Neuronal stem cell (in vitro differentiated cells): ENCODE results near the gene PSMA6.
"Not testable (repeated sequence)": the region's sequence is repeated elsewhere in the genome, so short reads cannot be mapped to it uniquely, and the experiment has no call there.

ENCODE experiments used
- DNase-seq: peaks from one replicate; pipeline ENCODE4 v3.0.0-alpha.2; 2013; ENCODE audit warnings: low spot score
- H2AFZ ChIP-seq: one replicate; pipeline ENCODE4 v1.6.1; 2013; ENCODE audit warnings: mild to moderate bottlenecking, low read length, inconsistent platforms
- H2AK5ac ChIP-seq: 2 replicates; pipeline ENCODE4 v1.6.1; 2013; ENCODE audit warnings: low read depth, mild to moderate bottlenecking, inconsistent platforms, low read length, moderate library complexity, mixed read lengths
- H2BK120ac ChIP-seq: 2 replicates; pipeline ENCODE4 v1.6.1; 2013; ENCODE audit warnings: low read depth, mild to moderate bottlenecking, inconsistent platforms, low read length, moderate library complexity, mixed read lengths
- H2BK12ac ChIP-seq: one replicate; pipeline ENCODE4 v1.6.1; 2013; ENCODE audit warnings: low read length, inconsistent platforms
- H2BK15ac ChIP-seq: 2 replicates; pipeline ENCODE4 v1.6.1; 2013; ENCODE audit warnings: mild to moderate bottlenecking, low read length, inconsistent platforms, mixed read lengths
- H2BK5ac ChIP-seq: one replicate; pipeline ENCODE4 v1.6.1; 2013; ENCODE audit warnings: inconsistent platforms, mild to moderate bottlenecking, low read length, moderate library complexity
- H3K14ac ChIP-seq: one replicate; pipeline ENCODE4 v1.6.1; 2013; ENCODE audit warnings: low read length, inconsistent platforms
- H3K18ac ChIP-seq: 2 replicates; pipeline ENCODE4 v1.6.1; 2013; ENCODE audit warnings: low read length, inconsistent platforms
- H3K23ac ChIP-seq: 2 replicates; pipeline ENCODE4 v1.6.1; 2013; ENCODE audit warnings: low read depth, mild to moderate bottlenecking, mixed read lengths, low read length, inconsistent platforms; ENCODE audit not compliant: poor library complexity
- H3K27ac ChIP-seq: replicated peaks from 3 replicates; pipeline ENCODE4 v1.5.1; 2013; ENCODE audit warnings: low read length, inconsistent platforms
- H3K27me3 ChIP-seq, 3 experiments: 2 replicates each; pipeline ENCODE4 v1.6.1; 2013; ENCODE audit warnings: low read length in 3 of 3, mild to moderate bottlenecking in 2 of 3, inconsistent platforms in 1 of 3, low read depth in 1 of 3, mixed read lengths in 1 of 3, moderate library complexity in 1 of 3; ENCODE audit not compliant: control insufficient read depth in 3 of 3, insufficient read depth in 3 of 3
- H3K36me3 ChIP-seq, 2 donors: replicated peaks in 1 of 2; 2 replicates each; pipeline ENCODE4 v1.6.1; 2013; ENCODE audit warnings: low read length in 2 of 2; ENCODE audit not compliant: control insufficient read depth in 2 of 2, insufficient read depth in 2 of 2
- H3K4ac ChIP-seq: 2 replicates; pipeline ENCODE4 v1.6.1; 2013; ENCODE audit warnings: inconsistent platforms, mild to moderate bottlenecking, low read length, moderate library complexity
- H3K4me1 ChIP-seq, 2 donors: 1 replicate in 1 of 2; 2 replicates in 1 of 2; pipeline ENCODE4 v1.6.1; 2013; ENCODE audit warnings: low read length in 2 of 2, low read depth in 1 of 2; ENCODE audit not compliant: control insufficient read depth in 2 of 2, insufficient read depth in 1 of 2
- H3K4me2 ChIP-seq: one replicate; pipeline ENCODE4 v1.6.1; 2013; ENCODE audit warnings: mild to moderate bottlenecking, low read length, inconsistent platforms; ENCODE audit not compliant: insufficient read depth, poor library complexity, severe bottlenecking
- H3K4me3 ChIP-seq, 2 donors: 2 replicates each; pipeline ENCODE4 v1.5.1; 2013; ENCODE audit warnings: low read length in 2 of 2, mild to moderate bottlenecking in 2 of 2, inconsistent platforms in 1 of 2, moderate library complexity in 1 of 2
- H3K79me1 ChIP-seq: one replicate; pipeline ENCODE4 v1.6.1; 2013; ENCODE audit warnings: low read depth, mild to moderate bottlenecking, inconsistent platforms, low read length, moderate library complexity
- H3K9ac ChIP-seq: one replicate; pipeline ENCODE4 v1.6.1; 2013; ENCODE audit warnings: mild to moderate bottlenecking, low read depth, low read length, inconsistent platforms; ENCODE audit not compliant: poor library complexity
- H3K9me3 ChIP-seq, 2 donors: replicated peaks in 1 of 2; 2 replicates each; pipeline versions ENCODE3 to v1.6.1; 2013; ENCODE audit warnings: low read length in 2 of 2, mild to moderate bottlenecking in 2 of 2, inconsistent platforms in 1 of 2, low read depth in 1 of 2, mixed read lengths in 1 of 2, moderate library complexity in 1 of 2; ENCODE audit not compliant: control insufficient read depth in 2 of 2, insufficient read depth in 1 of 2
- H4K8ac ChIP-seq: one replicate; pipeline ENCODE4 v1.6.1; 2013; ENCODE audit warnings: low read depth, mild to moderate bottlenecking, inconsistent platforms, low read length, moderate library complexity
- H4K91ac ChIP-seq: one replicate; pipeline ENCODE4 v1.6.1; 2013; ENCODE audit warnings: low read length, low read depth, mild to moderate bottlenecking, inconsistent platforms; ENCODE audit not compliant: poor library complexity
- WGBS, 2 donors: extraction: QIAGEN DNeasy Blood & Tissue Kit; methylation state at CpG; one replicate each; pipeline ENCODE4 v1.1.7; 2013; ENCODE audit warnings: missing lambda C conversion rate in 2 of 2, mixed read lengths in 1 of 2; ENCODE audit not compliant: insufficient read length in 2 of 2, insufficient replicate concordance in 1 of 2; ENCODE audit errors: extremely low coverage in 2 of 2; 5-methylcytosine and 5-hydroxymethylcytosine counted together

PSMA6 gene

DNA sequence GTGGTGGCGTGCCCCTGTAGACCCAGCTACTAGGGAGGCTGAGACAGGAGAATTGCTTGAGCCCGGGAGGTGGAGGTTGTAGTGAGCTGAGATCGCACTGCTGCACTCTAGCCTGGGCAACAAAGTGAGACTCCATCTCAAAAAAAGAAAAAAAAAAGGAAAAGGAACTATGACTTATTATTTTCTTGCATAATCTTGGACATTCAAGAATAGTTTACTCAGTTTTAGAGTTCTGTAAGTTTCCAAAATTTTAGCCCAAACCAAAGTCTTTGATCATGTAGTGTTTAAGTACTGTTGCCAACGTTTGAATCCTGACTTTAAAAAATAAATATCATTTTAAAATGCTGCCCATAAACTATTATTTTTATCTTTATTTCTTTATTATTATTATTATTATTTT is 6.2 kb downstream of the PSMA6 start:
- H3K36me3 ChIP-seq: peaks cover 0 to 26% of the 10 kb centered on the region in 2 donors
- H3K27me3 ChIP-seq: no peaks in the 10 kb centered on the region
- no CpG with 5 or more reads among the region's 4 CpGs for WGBS, 2 donors
- H3K9me3 ChIP-seq: no peaks in the 10 kb centered on the region
- H2BK120ac ChIP-seq: no peak overlapping the region
- H3K14ac ChIP-seq: no peak overlapping the region
- no peak overlapping the region for H3K18ac ChIP-seq
- no peak overlapping the region for H2AFZ ChIP-seq
- no peak overlapping the region for H3K23ac ChIP-seq
- no peak overlapping the region for H3K27ac ChIP-seq
- H3K4me1 ChIP-seq: no peaks in the 10 kb centered on the region
- no peak overlapping the region for H2BK5ac ChIP-seq
- H3K4me3 ChIP-seq: no peak overlapping the region
- H4K8ac ChIP-seq: no peak overlapping the region
- no peak overlapping the region for H3K4me2 ChIP-seq
- H2BK12ac ChIP-seq: no peak overlapping the region
- no peak overlapping the region for H3K9ac ChIP-seq
- peaks cover 3% of the 10 kb centered on the region for H3K79me1 ChIP-seq
- no peak for DNase-seq
- no peak overlapping the region for H4K91ac ChIP-seq
- H3K4ac ChIP-seq: no peak overlapping the region
- no peak overlapping the region for H2BK15ac ChIP-seq
- no peak overlapping the region for H2AK5ac ChIP-seq

DNA sequence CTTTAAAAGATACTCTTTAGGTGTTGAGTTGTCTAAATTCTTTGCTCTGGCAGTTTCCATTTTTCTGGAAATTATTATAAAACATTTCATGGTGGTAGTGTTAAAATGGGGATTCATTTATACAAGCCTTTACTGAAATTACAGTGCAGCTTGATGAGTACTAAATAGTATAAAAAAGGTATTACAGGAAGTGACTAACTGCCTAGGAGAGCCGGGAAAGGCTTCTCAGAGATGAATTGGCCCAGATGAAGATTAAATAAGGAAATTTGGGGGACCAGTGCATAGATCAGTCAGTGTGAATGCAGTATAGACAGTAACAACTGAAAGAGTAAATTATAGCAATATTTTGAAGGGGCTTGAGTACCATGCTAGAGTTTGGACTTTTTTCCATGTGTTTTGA is 7.5 kb downstream of the PSMA6 start:
- H2AFZ ChIP-seq: no peak overlapping the region

DNA sequence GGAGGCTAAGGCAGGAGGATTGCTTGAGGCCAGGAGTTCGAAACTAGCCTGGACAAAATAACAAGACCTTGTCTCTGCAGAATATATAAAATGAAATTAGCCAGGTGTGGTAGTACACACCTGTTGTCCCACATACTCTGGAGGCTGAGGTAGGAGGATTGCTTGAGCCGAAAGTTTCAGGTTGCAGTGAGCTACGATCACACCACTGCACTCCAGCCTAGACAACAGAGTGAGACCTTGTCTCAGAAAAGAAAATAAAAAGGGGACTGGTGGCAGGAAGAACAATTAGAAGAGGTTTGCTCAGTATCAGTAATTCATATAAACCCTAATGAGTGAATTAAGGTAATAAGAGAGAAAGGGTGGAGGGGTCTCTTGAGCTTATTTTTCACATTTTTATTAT is 8.0 kb downstream of the PSMA6 start:
- H2BK5ac ChIP-seq: no peak overlapping the region
- no peak for DNase-seq
- no peak overlapping the region for H4K8ac ChIP-seq
- H3K9ac ChIP-seq: no peak overlapping the region
- no CpG with 5 or more reads among the region's 3 CpGs for WGBS, 2 donors
- no peak overlapping the region for H3K4ac ChIP-seq
- H3K23ac ChIP-seq: no peak overlapping the region
- no peaks in the 10 kb centered on the region for H3K9me3 ChIP-seq
- H2BK12ac ChIP-seq: no peak overlapping the region
- H3K36me3 ChIP-seq: peaks cover 0 to 15% of the 10 kb centered on the region in 2 donors
- no peak overlapping the region for H3K4me3 ChIP-seq
- no peaks in the 10 kb centered on the region for H3K4me1 ChIP-seq
- no peak overlapping the region for H3K14ac ChIP-seq
- no peak overlapping the region for H2AFZ ChIP-seq
- H3K79me1 ChIP-seq: peaks cover 6% of the 10 kb centered on the region
- H4K91ac ChIP-seq: no peak overlapping the region
- H3K18ac ChIP-seq: no peak overlapping the region
- H2BK15ac ChIP-seq: no peak overlapping the region
- no peak overlapping the region for H2AK5ac ChIP-seq
- H3K27me3 ChIP-seq: no peaks in the 10 kb centered on the region
- no peak overlapping the region for H2BK120ac ChIP-seq
- H3K4me2 ChIP-seq: no peak overlapping the region
- no peak overlapping the region for H3K27ac ChIP-seq

More for the DNA sequence above, 7.5 kb downstream of the PSMA6 start:
- no peaks in the 10 kb centered on the region for H3K4me1 ChIP-seq
- peaks cover 0 to 18% of the 10 kb centered on the region in 2 donors for H3K36me3 ChIP-seq
- H2AK5ac ChIP-seq: no peak overlapping the region
- H3K9ac ChIP-seq: no peak overlapping the region
- H3K23ac ChIP-seq: no peak overlapping the region
- no peaks in the 10 kb centered on the region for H3K27me3 ChIP-seq
- no peak overlapping the region for H3K4ac ChIP-seq
- no peak overlapping the region for H3K4me3 ChIP-seq
- H3K9me3 ChIP-seq: no peaks in the 10 kb centered on the region
- H2BK5ac ChIP-seq: no peak overlapping the region
- no peak overlapping the region for H3K14ac ChIP-seq
- no peak overlapping the region for H2BK15ac ChIP-seq
- no peak overlapping the region for H2BK12ac ChIP-seq
- no peak overlapping the region for H3K4me2 ChIP-seq
- no peak for DNase-seq
- no peak overlapping the region for H4K8ac ChIP-seq
- no peak overlapping the region for H2BK120ac ChIP-seq
- no peak overlapping the region for H4K91ac ChIP-seq
- no peak overlapping the region for H3K18ac ChIP-seq
- no CpG with 5 or more reads among the region's 1 CpG for WGBS, 2 donors
- no peak overlapping the region for H3K27ac ChIP-seq
- H3K79me1 ChIP-seq: peaks cover 6% of the 10 kb centered on the region

DNA sequence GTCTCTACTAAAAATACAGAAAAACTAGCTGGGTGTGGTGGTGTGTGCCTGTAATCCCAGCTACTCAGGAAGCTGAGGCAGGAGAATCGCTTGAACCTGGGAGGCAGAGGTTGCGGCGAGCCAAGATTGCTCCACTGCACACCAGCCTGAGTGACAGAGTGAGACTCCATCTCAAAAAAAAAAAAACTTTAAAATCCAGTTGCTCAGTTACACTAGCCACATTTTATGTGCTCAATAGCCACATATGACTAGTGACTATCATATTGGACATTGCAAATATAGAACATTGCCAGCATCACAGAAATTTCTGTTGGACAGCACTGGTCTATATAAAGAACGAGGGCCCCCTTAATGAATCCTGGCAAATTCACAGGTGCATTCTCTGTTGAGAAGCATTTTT is 9.2 kb downstream of the PSMA6 start:
- H3K36me3 ChIP-seq: peaks cover 0 to 12% of the 10 kb centered on the region in 2 donors
- WGBS, 2 donors: no CpG with 5 or more reads among the region's 4 CpGs

More for the DNA sequence above, 9.2 kb downstream of the PSMA6 start:
- H4K8ac ChIP-seq, H3K79me1 ChIP-seq, H3K18ac ChIP-seq, H3K27ac ChIP-seq, H3K4me3 ChIP-seq, H3K4me2 ChIP-seq, H2AK5ac ChIP-seq, H2BK15ac ChIP-seq, H3K9me3 ChIP-seq, H3K27me3 ChIP-seq, H3K23ac ChIP-seq, H2BK12ac ChIP-seq, H3K4me1 ChIP-seq, H2AFZ ChIP-seq, H4K91ac ChIP-seq, DNase-seq, H3K4ac ChIP-seq, H3K9ac ChIP-seq, H2BK120ac ChIP-seq, H2BK5ac ChIP-seq, H3K14ac ChIP-seq: not testable (repeated sequence)
